SK-N-SH treated with all-trans-retinoic acid at 6 μM for 48 hours (cell line): Measurements from ENCODE around the gene TBX10.

ENCODE experiments used
- BACH2 ChIP-seq: fragments of 250-450 bp; sonication (Bioruptor Pico); IDR thresholded peaks from 2 replicates; pipeline ENCODE4 v1.9.0; 2021; ENCODE audit warnings: mild to moderate bottlenecking, borderline replicate concordance
- CREB5 ChIP-seq: fragments of 250-450 bp; sonication (Bioruptor Pico); IDR thresholded peaks from 2 replicates; pipeline ENCODE4 v1.5.1; 2020; ENCODE audit warnings: low read depth, mild to moderate bottlenecking, moderate library complexity
- ISL1 ChIP-seq: fragments of 250-450 bp; sonication (Bioruptor Pico); IDR thresholded peaks from 2 replicates; pipeline ENCODE4 v2.1.2; 2022; ENCODE audit warnings: mild to moderate bottlenecking, moderate library complexity
- OSR1 ChIP-seq: fragments of 250-450 bp; sonication (Bioruptor Pico); IDR thresholded peaks from 2 replicates; pipeline ENCODE4 v1.8.0; 2022; ENCODE audit warnings: moderate library complexity, mild to moderate bottlenecking, inconsistent platforms
- PATZ1 ChIP-seq: fragments of 250-450 bp; sonication (Bioruptor Pico); IDR thresholded peaks from 2 replicates; pipeline ENCODE4 v1.8.0; 2020; ENCODE audit warnings: mild to moderate bottlenecking, moderate library complexity, borderline replicate concordance
- POU6F1 ChIP-seq: fragments of 250-450 bp; sonication (Bioruptor Pico); IDR thresholded peaks from 2 replicates; pipeline ENCODE4 v1.8.0; 2021; ENCODE audit warnings: low read depth, mild to moderate bottlenecking, moderate library complexity, borderline replicate concordance
- PPARA ChIP-seq: fragments of 250-450 bp; sonication (Bioruptor Pico); IDR thresholded peaks from 2 replicates; pipeline ENCODE4 v1.5.0; 2020; ENCODE audit warnings: mild to moderate bottlenecking, borderline replicate concordance
- RARB ChIP-seq: fragments of 250-450 bp; sonication (Bioruptor Pico); IDR thresholded peaks from 2 replicates; pipeline ENCODE4 v1.8.0; 2021; ENCODE audit warnings: mild to moderate bottlenecking, moderate library complexity
- TOX ChIP-seq: fragments of 250-450 bp; sonication (Bioruptor Pico); IDR thresholded peaks from 2 replicates; pipeline ENCODE4 v1.8.0; 2021; ENCODE audit warnings: mild to moderate bottlenecking, moderate library complexity, borderline replicate concordance
- TSHZ2 ChIP-seq: fragments of 250-450 bp; sonication (Bioruptor Pico); IDR thresholded peaks from 2 replicates; pipeline ENCODE4 v1.5.0; 2020; ENCODE audit warnings: mild to moderate bottlenecking, moderate library complexity
- ZC3H10 ChIP-seq: fragments of 250-450 bp; sonication (Bioruptor Pico); IDR thresholded peaks from 2 replicates; pipeline ENCODE4 v1.5.1; 2021; ENCODE audit warnings: mild to moderate bottlenecking, moderate library complexity
- ZNF70 ChIP-seq: fragments of 450-650 bp; formaldehyde crosslinking; IDR thresholded peaks from 2 replicates; pipeline ENCODE4 v1.5.0; 2020; ENCODE audit warnings: mild to moderate bottlenecking, moderate library complexity

- no peak for TF ChIP-seq PPARA (CRISPR knock-in tag)
- no peak for TF ChIP-seq ZNF70 (CRISPR knock-in tag)
- no peak for TF ChIP-seq BACH2 (CRISPR knock-in tag)
- no peak for TF ChIP-seq RARB (CRISPR knock-in tag)
- no peak for TF ChIP-seq CREB5 (CRISPR knock-in tag)
- no peak for TF ChIP-seq OSR1 (CRISPR knock-in tag)
- TF ChIP-seq PATZ1 (CRISPR knock-in tag): no peak
- TF ChIP-seq TOX (CRISPR knock-in tag): no peak
- no peak for TF ChIP-seq ISL1
- no peak for TF ChIP-seq TSHZ2 (CRISPR knock-in tag)
- no peak for TF ChIP-seq POU6F1 (CRISPR knock-in tag)
- no peak for TF ChIP-seq ZC3H10 (CRISPR knock-in tag)
These were observed 52.9 kb downstream of the TBX10 start for GRCh38 chr11:67586568-67587250.
